Measurements from ENCODE around the gene PEX6.
A peak's percentile ranks its signal among the peaks of the same experiment; 100 is the strongest.
"Not testable (repeated sequence)": the region's sequence is repeated elsewhere in the genome, so short reads cannot be mapped to it uniquely, and the experiment has no call there.

The PEX6 gene

GRCh38 chr6:43005844-43006243 is 26.9 kb upstream of the PEX6 start:
- no peak for FAIRE-seq
- DNase-seq (ENCODE audit: insufficient read length, low spot score), result no peak

- no peak for FAIRE-seq
Measured at GRCh38 chr6:43001843-43002242, 22.9 kb upstream of the PEX6 start.

GRCh38 chr6:42998205-42998604 is 19.2 kb upstream of the PEX6 start:
- not testable (repeated sequence) for FAIRE-seq; DNase-seq (ENCODE audit: insufficient read length, low spot score)

More at GRCh38 chr6:43001843-43002242, 22.9 kb upstream of the PEX6 start:
- DNase-seq (ENCODE audit: insufficient read length, low spot score), result no peak

GRCh38 chr6:42996513-42996912 is 17.5 kb upstream of the PEX6 start:
- no peak for DNase-seq (ENCODE audit: insufficient read length, low spot score)
- no peak for FAIRE-seq

GRCh38 chr6:42993445-42993844 is 14.5 kb upstream of the PEX6 start:
- FAIRE-seq, result no peak
- no peak for DNase-seq (ENCODE audit: insufficient read length, low spot score)

- FAIRE-seq (no peak), DNase-seq (ENCODE audit: insufficient read length, low spot score) (no peak)
Measured at GRCh38 chr6:42989923-42990322, 10.9 kb upstream of the PEX6 start.

GRCh38 chr6:42988486-42989020 is 9.6 kb upstream of the PEX6 start:
- DNase-seq (ENCODE audit: insufficient read length, low spot score) (no peak), FAIRE-seq (no peak)

GRCh38 chr6:42987533-42988451 is 8.8 kb upstream of the PEX6 start:
- DNase-seq (ENCODE audit: insufficient read length, low spot score) (no peak), FAIRE-seq (no peak)

GRCh38 chr6:42984924-42985475 is 6.0 kb upstream of the PEX6 start:
- peak; percentile 9 for FAIRE-seq
- no peak for DNase-seq (ENCODE audit: insufficient read length, low spot score)

- peak; percentile 26 for FAIRE-seq
Measured at GRCh38 chr6:42984001-42984923, 5.3 kb upstream of the PEX6 start, which contains the start of gene PPP2R5D. PPP2R5D (plus strand) TSS chr6:42984570; CDS start chr6:42984678, 108 bp downstream.

GRCh38 chr6:42981836-42982235 is 2.9 kb upstream of the PEX6 start:
- FAIRE-seq (no peak), DNase-seq (ENCODE audit: insufficient read length, low spot score) (no peak)

More at GRCh38 chr6:42984001-42984923, 5.3 kb upstream of the PEX6 start, which contains the start of gene PPP2R5D:
- peak; percentile 97 for DNase-seq (ENCODE audit: insufficient read length, low spot score)

GRCh38 chr6:42979523-42980177 is 669 bp upstream of the PEX6 start:
- no peak for FAIRE-seq
- DNase-seq (ENCODE audit: insufficient read length, low spot score), result peak; percentile 32

GRCh38 chr6:42978487-42978838 is 518 bp downstream of the PEX6 start:
- no peak for FAIRE-seq

GRCh38 chr6:42974919-42975505 is 4.0 kb downstream of the PEX6 start:
- DNase-seq (ENCODE audit: insufficient read length, low spot score), result no peak
- FAIRE-seq, result no peak

More at GRCh38 chr6:42978487-42978838, 518 bp downstream of the PEX6 start:
- no peak for DNase-seq (ENCODE audit: insufficient read length, low spot score)

GRCh38 chr6:42973926-42974325 is 5.1 kb downstream of the PEX6 start:
- DNase-seq (ENCODE audit: insufficient read length, low spot score), result no peak
- no peak for FAIRE-seq

GRCh38 chr6:42971746-42972327 is 7.1 kb downstream of the PEX6 start:
- FAIRE-seq, result no peak

GRCh38 chr6:42970871-42971612 is 7.9 kb downstream of the PEX6 start:
- no peak for FAIRE-seq

More at GRCh38 chr6:42971746-42972327, 7.1 kb downstream of the PEX6 start:
- no peak for DNase-seq (ENCODE audit: insufficient read length, low spot score)

GRCh38 chr6:42969934-42970333 is 9.0 kb downstream of the PEX6 start:
- no peak for DNase-seq (ENCODE audit: insufficient read length, low spot score)

More at GRCh38 chr6:42970871-42971612, 7.9 kb downstream of the PEX6 start:
- no peak for DNase-seq (ENCODE audit: insufficient read length, low spot score)

More at GRCh38 chr6:42969934-42970333, 9.0 kb downstream of the PEX6 start:
- FAIRE-seq, result peak; percentile 4

All from HTR-8/SVneo (cell line).